HG02981 (cell line): ENCODE measurements around the gene ACTA1.
A peak's percentile ranks its signal among the peaks of the same experiment; 100 is the strongest.
"Not testable (repeated sequence)": the region's sequence is repeated elsewhere in the genome, so short reads cannot be mapped to it uniquely, and the experiment has no call there.

ENCODE experiments used
- ATAC-seq: cut with Tn5 transposase; IDR thresholded peaks from one replicate; pipeline ENCODE4 v1.9.1; 2021; ENCODE audit warnings: mild to moderate bottlenecking, moderate library complexity; ENCODE audit not compliant: unreplicated experiment

Gene ACTA1

GRCh38 chr1:229434005-229434640 is at the start of gene ACTA1:
TSS of gene ACTA1 (minus strand) at chr1:229434094. CDS start at chr1:229433115, 979 bp downstream.
- ATAC-seq, result no peak

GRCh38 chr1:229482511-229482910 is 48.6 kb upstream of the ACTA1 start:
- no peak for ATAC-seq

GRCh38 chr1:229480495-229480894 is 46.6 kb upstream of the ACTA1 start:
- no peak for ATAC-seq

GRCh38 chr1:229479660-229480399 is 45.9 kb upstream of the ACTA1 start:
- ATAC-seq, result peak; percentile 72

GRCh38 chr1:229478852-229479251 is 45.0 kb upstream of the ACTA1 start:
- peak; percentile 66 for ATAC-seq

GRCh38 chr1:229475859-229476258 is 42.0 kb upstream of the ACTA1 start:
- not testable (repeated sequence) for ATAC-seq

- ATAC-seq, result no peak
Measured at GRCh38 chr1:229474509-229474908, 40.6 kb upstream of the ACTA1 start.

GRCh38 chr1:229471175-229471574 is 37.3 kb upstream of the ACTA1 start:
- no peak for ATAC-seq

GRCh38 chr1:229470406-229471043 is 36.6 kb upstream of the ACTA1 start:
- ATAC-seq, result no peak

- ATAC-seq, result no peak
Measured at GRCh38 chr1:229466887-229467286, 33.0 kb upstream of the ACTA1 start.

- no peak for ATAC-seq
Measured at GRCh38 chr1:229464672-229465071, 30.8 kb upstream of the ACTA1 start.

GRCh38 chr1:229461032-229461668 is 27.3 kb upstream of the ACTA1 start:
- no peak for ATAC-seq

GRCh38 chr1:229459815-229460214 is 25.9 kb upstream of the ACTA1 start:
- ATAC-seq, result no peak

GRCh38 chr1:229457436-229457835 is 23.5 kb upstream of the ACTA1 start:
- no peak for ATAC-seq

GRCh38 chr1:229456016-229456415 is 22.1 kb upstream of the ACTA1 start:
- no peak for ATAC-seq

- ATAC-seq, result no peak
Measured at GRCh38 chr1:229454056-229454455, 20.2 kb upstream of the ACTA1 start.

GRCh38 chr1:229452956-229453801 is 19.3 kb upstream of the ACTA1 start:
- no peak for ATAC-seq

GRCh38 chr1:229448845-229449244 is 15.0 kb upstream of the ACTA1 start:
- no peak for ATAC-seq

GRCh38 chr1:229448354-229448753 is 14.5 kb upstream of the ACTA1 start:
- no peak for ATAC-seq

GRCh38 chr1:229447809-229448252 is 13.9 kb upstream of the ACTA1 start:
- ATAC-seq, result no peak

GRCh38 chr1:229445828-229446227 is 11.9 kb upstream of the ACTA1 start:
- ATAC-seq, result no peak
